NCI-H146 treated with DMSO at 0.1 percent for 48 hours (cell line): Measurements from ENCODE around the gene ACTR1A.

Source experiments
- DNase-seq: peaks from one replicate; lab custom pipeline; 2025; ENCODE audit not compliant: unreplicated experiment; lab: John Stamatoyannopoulos, UW

The ACTR1A gene

GRCh38 chr10:102431452-102432124 is 70.9 kb downstream of the ACTR1A start:
- no peak for DNase-seq

DNA sequence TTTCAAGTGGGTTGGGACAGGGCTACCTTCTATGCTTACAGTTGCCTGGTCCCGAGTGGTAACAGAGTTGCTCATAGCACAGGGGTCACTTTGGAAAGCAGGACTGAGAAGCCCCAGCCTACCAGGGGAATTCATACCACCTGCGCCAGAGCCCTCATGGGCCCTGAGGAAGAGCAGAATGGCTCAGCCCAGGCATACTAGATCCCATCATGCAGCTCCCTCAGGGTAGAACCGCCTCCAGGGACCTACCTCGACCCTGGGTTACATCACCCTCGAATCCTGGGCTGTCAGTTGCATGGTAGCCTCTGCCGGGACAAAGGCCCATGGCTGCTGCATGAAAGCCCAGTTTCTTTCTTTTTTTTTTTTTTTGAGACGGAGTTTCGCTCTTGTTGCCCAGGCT is 73.0 kb downstream of the ACTR1A start:
- no peak for DNase-seq
